22Rv1 (cell line): ENCODE data around the gene ANXA8.

Source experiments
- H3K27ac ChIP-seq: fragments of 450-650 bp; 2 replicates; pipeline ENCODE4 v1.5.1; 2017
- CTCF ChIP-seq: fragments of 450-650 bp; IDR thresholded peaks from 2 replicates; pipeline ENCODE4 v1.5.1; 2017; ENCODE audit warnings: mild to moderate bottlenecking
- ZFX ChIP-seq: fragments of 450-650 bp; IDR thresholded peaks from 2 replicates; pipeline ENCODE4 v1.6.1; 2017; ENCODE audit warnings: antibody characterized with exemption, borderline replicate concordance

The ANXA8 gene

GRCh38 chr10:47450442-47450841 lies 33.5 kb downstream of the ANXA8 start:
- TF ChIP-seq ZFX (no peak), CTCF (no peak)
- H3K27ac ChIP-seq, result no peak overlapping the region

DNA sequence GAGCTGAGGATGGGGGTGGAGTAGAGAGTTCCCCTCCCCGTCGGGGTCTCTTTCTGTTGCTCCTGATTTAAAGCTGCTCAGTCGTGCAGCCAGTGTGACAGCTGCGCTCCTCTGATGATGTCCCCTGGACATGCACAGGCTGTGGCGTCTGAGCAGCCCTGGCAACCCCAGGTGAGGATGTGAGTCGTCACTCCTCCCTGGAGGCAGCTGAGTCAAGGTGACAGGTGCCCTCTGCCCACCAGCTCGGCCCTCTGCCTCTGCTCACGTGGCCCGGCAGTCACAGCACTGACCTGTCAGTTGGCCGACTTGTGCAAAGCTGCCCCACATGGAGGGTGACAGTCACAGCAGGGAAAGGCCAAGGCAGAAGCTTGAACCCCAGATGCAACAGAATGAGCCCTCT lies 33.9 kb downstream of the ANXA8 start:
- H3K27ac ChIP-seq, result no peak overlapping the region
- TF ChIP-seq ZFX, result no peak
- no peak for TF ChIP-seq CTCF

GRCh38 chr10:47449102-47449978 lies 34.6 kb downstream of the ANXA8 start:
- TF ChIP-seq ZFX (no peak), CTCF (no peak)
- H3K27ac ChIP-seq, result no peak overlapping the region

DNA sequence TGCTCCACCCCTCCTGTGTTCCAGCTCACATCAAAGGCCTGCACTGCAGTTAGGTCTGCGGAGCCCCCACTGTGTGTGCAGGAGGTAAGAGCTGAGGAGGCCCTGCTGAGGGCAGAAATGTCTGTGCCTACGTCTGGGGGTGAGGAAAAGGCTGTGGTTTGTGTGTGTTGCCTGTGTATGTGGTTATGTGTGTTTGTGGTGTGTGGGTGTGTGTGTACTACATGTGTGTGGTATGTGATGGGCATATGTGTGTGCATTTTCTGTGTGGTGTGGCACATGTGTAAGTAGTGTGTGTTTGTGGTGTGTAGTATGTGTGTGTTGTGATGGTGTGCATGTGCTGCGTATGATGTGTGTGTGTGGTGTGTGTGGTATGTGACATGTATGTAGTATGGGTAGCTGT lies 36.2 kb downstream of the ANXA8 start:
- no peak for TF ChIP-seq ZFX
- TF ChIP-seq CTCF, result no peak
- H3K27ac ChIP-seq, result no peak overlapping the region

DNA sequence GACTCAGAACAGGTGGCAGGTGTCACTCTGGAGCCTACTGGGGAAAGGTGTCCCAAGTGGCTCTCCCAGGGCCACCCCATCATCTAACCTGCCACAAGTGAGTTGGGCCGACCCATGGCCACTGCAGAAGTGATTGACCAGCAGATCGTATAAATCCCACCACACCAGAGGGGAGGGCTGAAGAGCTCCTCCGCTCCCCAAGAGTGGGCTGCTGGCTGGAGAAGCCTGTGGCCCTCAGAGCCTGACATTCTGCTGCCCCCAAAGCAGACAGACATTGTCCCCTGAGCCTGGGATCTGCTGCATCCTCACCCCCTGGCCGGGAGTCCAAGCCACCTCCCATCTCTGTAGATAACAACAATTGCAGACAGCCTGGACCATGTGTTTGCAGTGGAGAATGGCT lies 36.7 kb downstream of the ANXA8 start:
- no peak overlapping the region for H3K27ac ChIP-seq
- TF ChIP-seq ZFX (no peak), CTCF (no peak)

DNA sequence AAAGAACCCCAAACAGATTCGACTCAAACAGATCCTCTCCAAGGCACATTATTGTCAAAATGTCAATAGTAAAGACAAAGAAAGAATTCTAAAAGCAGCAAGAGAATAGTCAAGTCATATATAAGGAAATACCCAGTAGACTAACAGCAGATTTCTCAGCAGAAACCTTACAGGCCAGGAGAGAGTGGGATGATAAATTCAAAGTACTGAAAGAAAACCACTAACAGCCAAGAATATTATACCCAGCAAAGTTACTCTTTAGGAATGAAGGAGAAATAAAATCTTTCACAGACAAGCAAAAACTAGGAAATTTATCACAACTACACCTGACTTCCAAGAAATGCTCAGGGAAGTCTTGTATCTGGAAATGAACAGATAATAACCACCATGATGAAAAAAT lies 38.2 kb downstream of the ANXA8 start:
- TF ChIP-seq CTCF (no peak), ZFX (no peak)
- H3K27ac ChIP-seq, result no peak overlapping the region

DNA sequence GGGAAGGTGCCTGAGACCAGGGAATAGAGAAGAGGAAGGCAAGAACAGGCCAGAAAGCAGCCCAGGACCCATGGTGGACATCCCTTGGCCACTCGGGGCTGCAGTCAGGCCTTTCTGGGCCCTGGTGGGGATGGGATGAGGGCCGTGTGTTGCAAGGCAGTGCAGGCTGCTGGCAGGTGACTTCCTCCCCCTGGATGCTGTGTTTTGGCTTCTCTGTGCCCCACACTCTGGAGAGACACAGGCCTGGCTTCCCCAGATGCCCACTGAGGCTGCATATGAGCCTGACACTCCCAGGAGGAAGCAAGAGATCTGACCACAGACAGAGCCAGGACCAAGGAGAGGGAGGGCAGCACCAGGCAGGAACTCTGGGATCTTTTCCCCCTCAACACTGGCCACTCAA lies 39.9 kb downstream of the ANXA8 start:
- TF ChIP-seq CTCF, result no peak
- TF ChIP-seq ZFX, result no peak
- no peak overlapping the region for H3K27ac ChIP-seq
